Endothelial cell of umbilical vein (primary cell): Measurements from ENCODE around the gene HLA-DQA1. TPM values are rescaled to one million over a fixed set of nuclear protein-coding genes. Genes with fewer than 3 reads are reported as not detected.

Experiments used
- BruUV-seq: library from RNA; stranded (reverse); fragments of 400-500 nt; replicated peaks from 2 replicates; lab custom pipeline; 2021; lab: Mats Ljungman, UMichigan
- CTCF ChIA-PET: fragments of 300-600, 350-600 bp; sonication (Branson Sonifier 250); formaldehyde crosslinking; loops from one replicate; lab custom pipeline; 2021; ENCODE audit warnings: antibody characterized with exemption, inconsistent platforms; lab: Charles Lee
- POLR2A ChIA-PET: fragments of 300-600, 350-600 bp; sonication (Branson Sonifier 250); formaldehyde crosslinking; loops from one replicate; lab custom pipeline; 2021; ENCODE audit warnings: antibody characterized with exemption, inconsistent platforms; lab: Charles Lee
- DNase-seq: peaks from one replicate; pipeline ENCODE4 v3.0.0-alpha.2; 2011; ENCODE audit warnings: low read depth, low spot score
- FAIRE-seq: peaks from 2 replicates; lab custom pipeline; 2011; peaks lifted over from hg19 to GRCh38; lab: Jason Lieb, UNC
- H2AFZ ChIP-seq: 2 replicates; pipeline ENCODE4 v1.6.0; 2012; ENCODE audit warnings: low read depth, low read length, control low read depth, inconsistent platforms
- H3K27ac ChIP-seq: 2 replicates; pipeline ENCODE4 v1.5.1; 2011; ENCODE audit warnings: low read depth, mild to moderate bottlenecking, control low read depth, low read length, moderate library complexity; ENCODE audit not compliant: insufficient read depth
- H3K27me3 ChIP-seq, 2 experiments: 2 replicates each; pipeline versions ENCODE4 v1.6.0 to v1.6.1; 2011; ENCODE audit warnings: low read length in 2 of 2, mixed read lengths in 1 of 2; ENCODE audit not compliant: control insufficient read depth in 2 of 2, insufficient read depth in 2 of 2
- H3K36me3 ChIP-seq, 2 experiments: 2 replicates in 1 of 2; 3 replicates in 1 of 2; pipeline ENCODE4 v1.5.1; 2011; ENCODE audit warnings: low read length in 2 of 2, mild to moderate bottlenecking in 1 of 2, moderate library complexity in 1 of 2; ENCODE audit not compliant: control insufficient read depth in 2 of 2, insufficient read depth in 2 of 2; ENCODE audit errors: extremely low read depth in 1 of 2
- H3K4me1 ChIP-seq: 3 replicates; pipeline ENCODE4 v1.5.1; 2011; ENCODE audit warnings: mild to moderate bottlenecking, low read length; ENCODE audit not compliant: control insufficient read depth, insufficient read depth; ENCODE audit errors: extremely low read depth
- H3K4me2 ChIP-seq: 2 replicates; pipeline ENCODE4 v1.6.1; 2011; ENCODE audit warnings: low read length, control low read depth, mixed read lengths; ENCODE audit not compliant: insufficient read depth
- H3K4me3 ChIP-seq, 3 experiments: fragments of 200-600 bp in 1 of 3; sonication (generic), shearing (Covaris generic) in 1 of 3; replicated peaks in 1 of 3; 2 replicates each; pipeline ENCODE4 v1.5.1; 2011 to 2016; ENCODE audit warnings: control low read depth in 3 of 3, low read length in 3 of 3, mild to moderate bottlenecking in 2 of 3, inconsistent platforms in 1 of 3, low read depth in 1 of 3, moderate library complexity in 1 of 3; ENCODE audit not compliant: insufficient read depth in 1 of 3
- H3K79me2 ChIP-seq: 2 replicates; pipeline ENCODE4 v1.6.0; 2012; ENCODE audit warnings: low read length, inconsistent platforms; ENCODE audit not compliant: control insufficient read depth, insufficient read depth
- H3K9ac ChIP-seq: replicated peaks from 2 replicates; pipeline ENCODE3; 2011; ENCODE audit warnings: low read length, control low read depth; ENCODE audit not compliant: insufficient read depth; ENCODE audit errors: extremely low read depth
- H3K9me1 ChIP-seq: replicated peaks from 3 replicates; pipeline ENCODE4 v1.6.0; 2011; ENCODE audit warnings: mild to moderate bottlenecking, low read length; ENCODE audit not compliant: control insufficient read depth, insufficient read depth; ENCODE audit errors: extremely low read depth
- H3K9me3 ChIP-seq: replicated peaks from 2 replicates; pipeline ENCODE4 v1.5.1; 2012; ENCODE audit warnings: low read length, inconsistent platforms; ENCODE audit not compliant: control insufficient read depth, insufficient read depth
- H4K20me1 ChIP-seq: replicated peaks from 2 replicates; pipeline ENCODE3; 2011; ENCODE audit warnings: mild to moderate bottlenecking, low read length; ENCODE audit not compliant: control insufficient read depth, insufficient read depth; ENCODE audit errors: extremely low read depth
- EZH2 ChIP-seq: IDR thresholded peaks from 2 replicates; pipeline ENCODE4 v1.6.1; 2012; ENCODE audit warnings: borderline replicate concordance, low read depth, mild to moderate bottlenecking, moderate library complexity, low read length, inconsistent platforms; ENCODE audit not compliant: severe bottlenecking
- FOS ChIP-seq: IDR thresholded peaks from 2 replicates; pipeline ENCODE4 v1.6.1; 2011; ENCODE audit warnings: mild to moderate bottlenecking, low read length, moderate library complexity, borderline replicate concordance; ENCODE audit not compliant: insufficient read depth
- GATA2 ChIP-seq: IDR thresholded peaks from 2 replicates; pipeline ENCODE4 v1.7.0; 2011; ENCODE audit warnings: low read depth, mild to moderate bottlenecking, moderate library complexity, mixed read lengths, low read length; ENCODE audit not compliant: insufficient read length, insufficient read depth
- JUN ChIP-seq: IDR thresholded peaks from 2 replicates; pipeline ENCODE4 v1.6.1; 2011; ENCODE audit warnings: borderline replicate concordance, low read depth; ENCODE audit not compliant: insufficient read length, insufficient read depth
- MYC ChIP-seq: IDR thresholded peaks from one replicate; pipeline ENCODE4 v1.6.1; 2011; ENCODE audit warnings: mild to moderate bottlenecking, low read depth, low read length
- POLR2A ChIP-seq: IDR thresholded peaks from 2 replicates; pipeline ENCODE4 v1.6.1; 2012; ENCODE audit warnings: low read depth, mild to moderate bottlenecking, control low read depth, low read length
- POLR2AphosphoS5 ChIP-seq: IDR thresholded peaks from 2 replicates; pipeline ENCODE4 v1.6.1; 2012; ENCODE audit warnings: low read depth, mild to moderate bottlenecking, control low read depth, low read length, moderate library complexity; ENCODE audit not compliant: insufficient read depth
- dilution Hi-C: fragments of 300-500 bp; cut with MboI; formaldehyde crosslinking; loops from one replicate; pipeline ENCODE4 v1.15.0; 2019; ENCODE audit warnings: low sequenced_read_pairs; ENCODE audit not compliant: extremely low pct_ligation_motif_present
- intact Hi-C: fragments of 100-400 bp; cut with micrococcal nuclease; formaldehyde crosslinking; loops from one replicate; pipeline ENCODE4 v1.10.0; 2022
- polyA plus RNA-seq, 4 experiments: library from polyadenylated mRNA; depleted of rRNA in 3 of 4; stranded (reverse) in 3 of 4; unstranded in 1 of 4; fragments of >200 nt; gene quantifications; 2 replicates each; pipeline versions ENCODE4 v1.2.1 to v1.2.3, GENCODE V29; 2011 to 2012; ENCODE audit warnings: missing spikeins in 1 of 4
- total RNA-seq: library from RNA; stranded (reverse); gene quantifications from 2 replicates; pipeline ENCODE4 v1.2.3, GENCODE V29; 2021
- TF ChIP-seq, protein P1 (sequence below), 2 donors: IDR thresholded peaks; 1 replicate in 1 of 2; 2 replicates in 1 of 2; pipeline ENCODE4 v1.5.1; 2011; ENCODE audit warnings: low read length in 2 of 2, mild to moderate bottlenecking in 2 of 2, moderate library complexity in 2 of 2, control low read depth in 1 of 2, inconsistent platforms in 1 of 2, low read depth in 1 of 2; ENCODE audit not compliant: insufficient read depth in 1 of 2; ENCODE audit errors: extremely low read depth in 1 of 2
- TF ChIP-seq, protein P2 (sequence below): IDR thresholded peaks from 2 replicates; pipeline ENCODE4 v1.6.1; 2011; ENCODE audit not compliant: insufficient read depth, insufficient read length

Gene HLA-DQA1
- total and polyA plus RNA-seq, 2 donors (not counting 3 experiments of a cell fraction or from before 2014, with no cell fraction given) = not detected

DNA sequence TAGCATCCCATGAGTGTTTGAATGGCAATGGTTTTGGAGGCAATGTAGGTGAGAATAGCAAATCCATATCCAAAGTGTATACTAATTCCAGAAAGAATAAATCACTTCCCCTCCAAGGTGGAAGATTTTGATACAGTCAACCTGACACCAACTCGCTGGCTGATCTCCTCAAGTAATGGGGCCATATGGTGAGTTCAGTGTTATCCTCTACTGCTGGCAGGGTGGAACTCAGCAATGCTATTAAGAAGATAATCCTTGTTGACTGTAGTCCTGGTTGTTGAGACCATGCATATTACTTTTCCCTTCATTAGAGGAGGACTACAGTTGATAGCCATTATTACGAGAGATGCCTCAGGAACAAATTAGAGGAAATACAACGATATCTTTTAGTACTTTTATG lies 47.0 kb downstream of the HLA-DQA1 start:
- no TSS peak for BruUV-seq
- Histone ChIP-seq H3K27ac (no peak overlapping the region), H3K36me3 (no peaks in the 10 kb centered on the region), H3K79me2 (no peaks in the 10 kb centered on the region), H3K4me3 (no peak overlapping the region), H2AFZ (no peak overlapping the region), H3K4me1 (no peaks in the 10 kb centered on the region), H3K4me2 (no peak overlapping the region), H3K9ac (no peak overlapping the region), H3K9me1 (no peaks in the 10 kb centered on the region), H3K27me3 (peaks cover 0 to 4% of the 10 kb centered on the region in 2 experiments), H3K9me3 (no peaks in the 10 kb centered on the region), H4K20me1 (no peaks in the 10 kb centered on the region)
- intact Hi-C loops (no loop called here), dilution Hi-C loops (no loop called here)
- FAIRE-seq (no peak), DNase-seq (no peak)
- POLR2A ChIA-PET = no interaction called here
- no peak for TF ChIP-seq MYC
- no peak for TF ChIP-seq JUN
- TF ChIP-seq, protein P1, sequence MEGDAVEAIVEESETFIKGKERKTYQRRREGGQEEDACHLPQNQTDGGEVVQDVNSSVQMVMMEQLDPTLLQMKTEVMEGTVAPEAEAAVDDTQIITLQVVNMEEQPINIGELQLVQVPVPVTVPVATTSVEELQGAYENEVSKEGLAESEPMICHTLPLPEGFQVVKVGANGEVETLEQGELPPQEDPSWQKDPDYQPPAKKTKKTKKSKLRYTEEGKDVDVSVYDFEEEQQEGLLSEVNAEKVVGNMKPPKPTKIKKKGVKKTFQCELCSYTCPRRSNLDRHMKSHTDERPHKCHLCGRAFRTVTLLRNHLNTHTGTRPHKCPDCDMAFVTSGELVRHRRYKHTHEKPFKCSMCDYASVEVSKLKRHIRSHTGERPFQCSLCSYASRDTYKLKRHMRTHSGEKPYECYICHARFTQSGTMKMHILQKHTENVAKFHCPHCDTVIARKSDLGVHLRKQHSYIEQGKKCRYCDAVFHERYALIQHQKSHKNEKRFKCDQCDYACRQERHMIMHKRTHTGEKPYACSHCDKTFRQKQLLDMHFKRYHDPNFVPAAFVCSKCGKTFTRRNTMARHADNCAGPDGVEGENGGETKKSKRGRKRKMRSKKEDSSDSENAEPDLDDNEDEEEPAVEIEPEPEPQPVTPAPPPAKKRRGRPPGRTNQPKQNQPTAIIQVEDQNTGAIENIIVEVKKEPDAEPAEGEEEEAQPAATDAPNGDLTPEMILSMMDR (IDR thresholded peaks at IDR 0.05; ENCODE audit: extremely low read depth in 1 of 2, insufficient read depth in 1 of 2, low read depth in 1 of 2, low read length in 2 of 2) = no peak
- TF ChIP-seq GATA2 = no peak
- no peak for TF ChIP-seq FOS
- TF ChIP-seq, protein P2, sequence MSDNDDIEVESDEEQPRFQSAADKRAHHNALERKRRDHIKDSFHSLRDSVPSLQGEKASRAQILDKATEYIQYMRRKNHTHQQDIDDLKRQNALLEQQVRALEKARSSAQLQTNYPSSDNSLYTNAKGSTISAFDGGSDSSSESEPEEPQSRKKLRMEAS = no peak
- TF ChIP-seq EZH2 = no peak
- no peak for TF ChIP-seq POLR2AphosphoS5
- TF ChIP-seq POLR2A = no peak
- CTCF ChIA-PET = no interaction called here
